ENCODE data around the gene FLNB.

GRCh38 chr3:58121183-58121582, 113.0 kb downstream of the FLNB start:
- TF ChIP-seq, protein P1, sequence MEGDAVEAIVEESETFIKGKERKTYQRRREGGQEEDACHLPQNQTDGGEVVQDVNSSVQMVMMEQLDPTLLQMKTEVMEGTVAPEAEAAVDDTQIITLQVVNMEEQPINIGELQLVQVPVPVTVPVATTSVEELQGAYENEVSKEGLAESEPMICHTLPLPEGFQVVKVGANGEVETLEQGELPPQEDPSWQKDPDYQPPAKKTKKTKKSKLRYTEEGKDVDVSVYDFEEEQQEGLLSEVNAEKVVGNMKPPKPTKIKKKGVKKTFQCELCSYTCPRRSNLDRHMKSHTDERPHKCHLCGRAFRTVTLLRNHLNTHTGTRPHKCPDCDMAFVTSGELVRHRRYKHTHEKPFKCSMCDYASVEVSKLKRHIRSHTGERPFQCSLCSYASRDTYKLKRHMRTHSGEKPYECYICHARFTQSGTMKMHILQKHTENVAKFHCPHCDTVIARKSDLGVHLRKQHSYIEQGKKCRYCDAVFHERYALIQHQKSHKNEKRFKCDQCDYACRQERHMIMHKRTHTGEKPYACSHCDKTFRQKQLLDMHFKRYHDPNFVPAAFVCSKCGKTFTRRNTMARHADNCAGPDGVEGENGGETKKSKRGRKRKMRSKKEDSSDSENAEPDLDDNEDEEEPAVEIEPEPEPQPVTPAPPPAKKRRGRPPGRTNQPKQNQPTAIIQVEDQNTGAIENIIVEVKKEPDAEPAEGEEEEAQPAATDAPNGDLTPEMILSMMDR (IDR thresholded peaks at IDR 0.05; ENCODE audit: poor library complexity, severe bottlenecking), result no peak
- no peak for TF ChIP-seq REST (IDR thresholded peaks at IDR 0.05; ENCODE audit: borderline replicate concordance)
